H1 (cell line): ENCODE results near the gene RPL39L. TPM values are rescaled to one million over a fixed set of nuclear protein-coding genes. Genes with fewer than 3 reads are reported as not detected.
"Not testable (repeated sequence)": the region's sequence is repeated elsewhere in the genome, so short reads cannot be mapped to it uniquely, and the experiment has no call there.

Source experiments
- CTCF ChIA-PET: fragments of 300-600 bp; sonication (Branson Sonifier 250); formaldehyde crosslinking; loops from one replicate; lab custom pipeline; 2021; ENCODE audit not compliant: partially characterized antibody; lab: Charles Lee
- POLR2A ChIA-PET: fragments of 300-600 bp; sonication (Branson Sonifier 250); formaldehyde crosslinking; loops from one replicate; lab custom pipeline; 2021; ENCODE audit warnings: inconsistent platforms; ENCODE audit not compliant: partially characterized antibody; lab: Charles Lee
- DNase-seq, 2 experiments: peaks; one replicate each; pipeline versions ENCODE4 v3.0.0 to v3.0.0-alpha.2; 2010 to 2022; ENCODE audit warnings: low spot score in 2 of 2, low read depth in 1 of 2, mixed read lengths in 1 of 2
- FAIRE-seq: peaks from 2 replicates; lab custom pipeline; 2011; peaks lifted over from hg19 to GRCh38; lab: Jason Lieb, UNC
- H2AFZ ChIP-seq: 2 replicates; pipeline ENCODE4 v1.8.1; 2012; ENCODE audit warnings: low read length, inconsistent platforms
- H2AK5ac ChIP-seq: 2 replicates; pipeline ENCODE4 v1.6.1; 2013; ENCODE audit warnings: low read depth, low read length
- H2BK120ac ChIP-seq: replicated peaks from 2 replicates; pipeline ENCODE3; 2013; ENCODE audit warnings: low read depth, low read length, inconsistent platforms
- H2BK12ac ChIP-seq: 2 replicates; pipeline ENCODE4 v1.6.1; 2013; ENCODE audit warnings: low read depth, low read length
- H2BK15ac ChIP-seq: 2 replicates; pipeline ENCODE4 v1.6.1; 2013; ENCODE audit warnings: low read length
- H2BK20ac ChIP-seq: 2 replicates; pipeline ENCODE4 v1.6.1; 2013; ENCODE audit warnings: low read length
- H2BK5ac ChIP-seq: 2 replicates; pipeline ENCODE4 v1.6.1; 2013; ENCODE audit warnings: low read depth, low read length
- H3K14ac ChIP-seq: 2 replicates; pipeline ENCODE4 v1.6.1; 2013; ENCODE audit warnings: inconsistent platforms; ENCODE audit not compliant: insufficient read length
- H3K18ac ChIP-seq: 2 replicates; pipeline ENCODE4 v1.6.1; 2013; ENCODE audit warnings: low read length; ENCODE audit errors: extremely low read depth
- H3K23ac ChIP-seq: 2 replicates; pipeline ENCODE4 v1.6.1; 2013; ENCODE audit warnings: inconsistent platforms; ENCODE audit not compliant: insufficient read length
- H3K23me2 ChIP-seq: 2 replicates; pipeline ENCODE4 v1.6.1; 2013; ENCODE audit warnings: low read depth, low read length
- H3K27ac ChIP-seq: 2 replicates; pipeline ENCODE4 v1.6.1; 2011; ENCODE audit warnings: low read depth, low read length, inconsistent platforms
- H3K27me3 ChIP-seq, 4 experiments: replicated peaks in 1 of 4; 1 replicate in 1 of 4; 2 replicates in 3 of 4; pipeline versions ENCODE4 v1.6.1 to v1.8.1; 2011 to 2013; ENCODE audit warnings: low read length in 3 of 4, mild to moderate bottlenecking in 3 of 4, inconsistent platforms in 2 of 4, mixed read lengths in 2 of 4, moderate library complexity in 1 of 4; ENCODE audit not compliant: control insufficient read depth in 3 of 4, insufficient read depth in 3 of 4; ENCODE audit errors: extremely low read depth in 1 of 4
- H3K36me3 ChIP-seq, 4 experiments: 2 replicates each; pipeline versions ENCODE4 v1.6.1 to v1.8.1; 2011 to 2013; ENCODE audit warnings: mild to moderate bottlenecking in 4 of 4, low read length in 3 of 4, moderate library complexity in 2 of 4, control low read depth in 1 of 4, inconsistent platforms in 1 of 4; ENCODE audit not compliant: insufficient read depth in 4 of 4, control insufficient read depth in 2 of 4
- H3K4ac ChIP-seq: replicated peaks from 2 replicates; pipeline ENCODE3; 2013; ENCODE audit warnings: low read length, low read depth, mixed read lengths, inconsistent platforms; ENCODE audit not compliant: insufficient read length
- H3K4me1 ChIP-seq, 4 experiments: replicated peaks in 1 of 4; 1 replicate in 1 of 4; 2 replicates in 3 of 4; pipeline versions ENCODE4 v1.6.1 to v1.8.1; 2011 to 2013; ENCODE audit warnings: low read length in 3 of 4, inconsistent platforms in 2 of 4, mixed read lengths in 1 of 4; ENCODE audit not compliant: insufficient read depth in 4 of 4, control insufficient read depth in 3 of 4
- H3K4me2 ChIP-seq, 2 experiments: 2 replicates each; pipeline versions ENCODE4 v1.6.1 to v1.8.1; 2011 to 2013; ENCODE audit warnings: low read depth in 2 of 2, low read length in 2 of 2, control low read depth in 1 of 2, inconsistent platforms in 1 of 2, mild to moderate bottlenecking in 1 of 2; ENCODE audit not compliant: insufficient read depth in 1 of 2
- H3K4me3 ChIP-seq, 4 experiments: fragments of 200-600, 300-600 bp in 1 of 4; sonication (generic), shearing (Covaris generic), sonication (Bioruptor Twin) in 1 of 4; 2 replicates each; pipeline versions ENCODE4 v1.5.1 to v1.8.1; 2011 to 2016; ENCODE audit warnings: low read length in 4 of 4, low read depth in 3 of 4, control low read depth in 2 of 4, inconsistent platforms in 2 of 4, mild to moderate bottlenecking in 2 of 4, mixed read lengths in 1 of 4, moderate library complexity in 1 of 4; ENCODE audit not compliant: insufficient read depth in 2 of 4; ENCODE audit errors: extremely low read depth in 1 of 4
- H3K56ac ChIP-seq: replicated peaks from 2 replicates; pipeline ENCODE3; 2013; ENCODE audit warnings: low read depth, mild to moderate bottlenecking, mixed read lengths, low read length, inconsistent platforms; ENCODE audit not compliant: insufficient read length
- H3K79me1 ChIP-seq: 2 replicates; pipeline ENCODE4 v1.6.1; 2013; ENCODE audit warnings: low read depth, low read length, control low read depth
- H3K79me2 ChIP-seq, 2 experiments: 2 replicates each; pipeline versions ENCODE4 v1.6.1 to v1.8.1; 2012 to 2013; ENCODE audit warnings: low read length in 2 of 2, mild to moderate bottlenecking in 2 of 2, inconsistent platforms in 1 of 2; ENCODE audit not compliant: insufficient read depth in 2 of 2, control insufficient read depth in 1 of 2
- H3K9ac ChIP-seq, 4 experiments: replicated peaks in 1 of 4; 1 replicate in 1 of 4; 2 replicates in 3 of 4; pipeline versions ENCODE4 v1.6.1 to v1.8.1; 2011 to 2013; ENCODE audit warnings: low read depth in 3 of 4, low read length in 3 of 4, control low read depth in 2 of 4, mild to moderate bottlenecking in 2 of 4, moderate library complexity in 2 of 4, inconsistent platforms in 1 of 4; ENCODE audit errors: extremely low read depth in 1 of 4
- H3K9me3 ChIP-seq, 2 experiments: 2 replicates each; pipeline versions ENCODE4 v1.6.1 to v1.8.1; 2012 to 2013; ENCODE audit warnings: mild to moderate bottlenecking in 2 of 2, moderate library complexity in 2 of 2, control low read depth in 1 of 2, inconsistent platforms in 1 of 2, low read depth in 1 of 2, low read length in 1 of 2, mixed read lengths in 1 of 2; ENCODE audit not compliant: insufficient read depth in 2 of 2
- H4K20me1 ChIP-seq, 2 experiments: replicated peaks in 1 of 2; 2 replicates each; pipeline versions ENCODE3 to v1.8.1; 2011 to 2013; ENCODE audit warnings: inconsistent platforms in 2 of 2, low read length in 2 of 2, mild to moderate bottlenecking in 1 of 2; ENCODE audit not compliant: insufficient read depth in 2 of 2, control insufficient read depth in 1 of 2
- H4K5ac ChIP-seq: 2 replicates; pipeline ENCODE4 v1.6.1; 2013; ENCODE audit warnings: low read length, low read depth, mixed read lengths, inconsistent platforms; ENCODE audit not compliant: insufficient read length
- H4K8ac ChIP-seq: 2 replicates; pipeline ENCODE4 v1.8.0; 2013; ENCODE audit warnings: mild to moderate bottlenecking, moderate library complexity, low read length, inconsistent platforms; ENCODE audit not compliant: insufficient read depth; ENCODE audit errors: extremely low read depth
- H4K91ac ChIP-seq: replicated peaks from 2 replicates; pipeline ENCODE3; 2013; ENCODE audit warnings: low read length, mixed read lengths, inconsistent platforms; ENCODE audit not compliant: insufficient read length
- WGBS, 2 experiments: shearing (Covaris generic) in 1 of 2; methylation state at CpG; one replicate each; pipeline versions ENCODE4 v1.1.6 to v1.1.7; 2013 to 2015; ENCODE audit warnings: low lambda C conversion rate in 2 of 2, mixed read lengths in 2 of 2, inconsistent platforms in 1 of 2, low coverage in 1 of 2, missing lambda C conversion rate in 1 of 2; ENCODE audit not compliant: insufficient replicate concordance in 2 of 2, insufficient coverage in 1 of 2, insufficient read length in 1 of 2; ENCODE audit errors: extremely low coverage in 1 of 2, missing lambda C conversion rate in 1 of 2; 5-methylcytosine and 5-hydroxymethylcytosine counted together
- polyA plus RNA-seq, 7 experiments: library from polyadenylated mRNA; depleted of rRNA in 3 of 7; stranded (reverse) in 5 of 7; unstranded in 2 of 7; fragments of >200 nt in 5 of 7; fragments of 200-250 nt in 2 of 7; gene quantifications; 1 replicate in 5 of 7; 2 replicates in 1 of 7; 4 replicates in 1 of 7; pipeline versions ENCODE4 v1.2.1 to v1.2.3, GENCODE V29; 2011 to 2013; ENCODE audit warnings: missing spikeins in 2 of 7, mixed read lengths in 2 of 7
- total RNA-seq: library from RNA; stranded (reverse); fragmentation: NEBNext Ultra II Directional; extraction: Animal tissue kit (Norgen Biotek cat#: 25700); gene quantifications from 2 replicates; pipeline ENCODE4 v1.2.1, GENCODE V29; 2021

RPL39L gene
- total and polyA plus RNA-seq, 2 of the 8 experiments (the other 6 are each of a cell fraction or from before 2014, with no cell fraction given), result 51.8 to 67.7 TPM

GRCh38 chr3:187135172-187135690, 4.1 kb downstream of the RPL39L start:
- DNase-seq, H3K79me1 ChIP-seq, H2BK120ac ChIP-seq, H3K27ac ChIP-seq, H2BK15ac ChIP-seq, H2BK20ac ChIP-seq, H3K14ac ChIP-seq, H3K23ac ChIP-seq, H2BK5ac ChIP-seq, H3K23me2 ChIP-seq, H3K27me3 ChIP-seq, H4K91ac ChIP-seq, H3K79me2 ChIP-seq, H2BK12ac ChIP-seq, H3K4me1 ChIP-seq, H3K4me3 ChIP-seq, H3K56ac ChIP-seq, H2AFZ ChIP-seq, H3K9ac ChIP-seq, FAIRE-seq, H4K5ac ChIP-seq, H2AK5ac ChIP-seq, H4K20me1 ChIP-seq, H3K18ac ChIP-seq, H3K4me2 ChIP-seq, H4K8ac ChIP-seq, H3K9me3 ChIP-seq, H3K4ac ChIP-seq: not testable (repeated sequence)
- 95% methylated on average over 11 of the region's 11 CpGs; no CpG with 5 or more reads in 1 of the 2 experiments for WGBS, 2 experiments
- peaks cover 0 to 15% (median 1%) of the 10 kb centered on the region in 4 experiments; a peak in 2 of 8 replicates for H3K36me3 ChIP-seq
- ChIA-PET CTCF (interaction anchor here (0.6 to 9.3 kb wide), 7 partner anchors 10 to 166 kb away, joined by 3 to 95 read pairs (median 6); no protein-coding TSS in a partner anchor), POLR2A (interaction anchor here (0.8 to 1.5 kb wide), 4 partner anchors 40 to 352 kb away, joined by 3 read pairs; partner anchors contain the start of gene EIF4A2)

- H3K79me2 ChIP-seq, H2BK20ac ChIP-seq, H3K9ac ChIP-seq, H2BK12ac ChIP-seq, H3K56ac ChIP-seq, H4K20me1 ChIP-seq, FAIRE-seq, H3K23me2 ChIP-seq, H3K27me3 ChIP-seq, H2AK5ac ChIP-seq, H3K4me1 ChIP-seq, H4K91ac ChIP-seq, H3K18ac ChIP-seq, H3K9me3 ChIP-seq, DNase-seq, H2BK15ac ChIP-seq, H3K79me1 ChIP-seq, H3K14ac ChIP-seq, H3K23ac ChIP-seq, H4K8ac ChIP-seq, H4K5ac ChIP-seq, H3K27ac ChIP-seq, H2AFZ ChIP-seq, H3K4me2 ChIP-seq, H2BK5ac ChIP-seq, H2BK120ac ChIP-seq, H3K4me3 ChIP-seq, H3K4ac ChIP-seq: not testable (repeated sequence)
- ChIA-PET POLR2A (interaction anchor here (0.8 kb wide), 1 partner anchor 32 kb away, joined by 3 read pairs; no protein-coding TSS in a partner anchor), CTCF (interaction anchor here (1.0 to 9.3 kb wide), 3 partner anchors 17 to 186 kb away, joined by 3 to 95 read pairs (median 20); no protein-coding TSS in a partner anchor)
- 90% methylated on average over 2 of the region's 2 CpGs; no CpG with 5 or more reads in 1 of the 2 experiments for WGBS, 2 experiments
- H3K36me3 ChIP-seq, result peaks cover 0 to 15% (median 1%) of the 10 kb centered on the region in 4 experiments; a peak in 3 of 8 replicates
Measured at GRCh38 chr3:187133181-187133580, 6.1 kb downstream of the RPL39L start.
